HepG2 (cell line): ENCODE measurements around the gene SH2D3A. TPM values are rescaled to one million over a fixed set of nuclear protein-coding genes. Genes with fewer than 3 reads are reported as not detected.

Experiments
- BCL3 ChIP-seq: sonication (generic); formaldehyde crosslinking; IDR thresholded peaks from 2 replicates; pipeline ENCODE4 v1.5.1; 2020; ENCODE audit warnings: mild to moderate bottlenecking, missing genetic modification reagents, moderate library complexity
- CBX5 ChIP-seq: sonication (generic); formaldehyde crosslinking; IDR thresholded peaks from 2 replicates; pipeline ENCODE4 v1.4.0; 2020; ENCODE audit warnings: missing genetic modification reagents, borderline replicate concordance
- FOXO1 ChIP-seq: sonication (generic); formaldehyde crosslinking; IDR thresholded peaks from 2 replicates; pipeline ENCODE4 v1.4.0; 2020; ENCODE audit warnings: missing genetic modification reagents
- GZF1 ChIP-seq: sonication (generic); formaldehyde crosslinking; IDR thresholded peaks from 2 replicates; pipeline ENCODE4 v1.5.1; 2020; ENCODE audit warnings: mild to moderate bottlenecking, missing genetic modification reagents
- HDAC2 ChIP-seq: sonication (generic); formaldehyde crosslinking; IDR thresholded peaks from 2 replicates; pipeline ENCODE4 v1.4.0; 2020; ENCODE audit warnings: missing genetic modification reagents
- KLF16 ChIP-seq, 2 experiments: sonication (generic) in 1 of 2; formaldehyde crosslinking in 1 of 2; IDR thresholded peaks; 2 replicates each; pipeline versions ENCODE4 v1.6.1 to v1.8.0; 2016 to 2023; ENCODE audit warnings: missing genetic modification reagents in 2 of 2, missing compliant biosample characterization in 1 of 2
- REST ChIP-seq, 2 experiments: IDR thresholded peaks; 2 replicates each; pipeline ENCODE4 v1.6.1; 2011 to 2012; ENCODE audit warnings: low read length in 2 of 2, borderline replicate concordance in 1 of 2, low read depth in 1 of 2, mild to moderate bottlenecking in 1 of 2, moderate library complexity in 1 of 2
- SMAD9 ChIP-seq: sonication (generic); formaldehyde crosslinking; IDR thresholded peaks from 2 replicates; pipeline ENCODE4 v1.5.1; 2020; ENCODE audit warnings: mild to moderate bottlenecking, missing genetic modification reagents
- TFDP2 ChIP-seq: sonication (generic); formaldehyde crosslinking; IDR thresholded peaks from 2 replicates; pipeline ENCODE4 v1.4.0; 2020; ENCODE audit warnings: missing genetic modification reagents
- ZBTB20 ChIP-seq: sonication (generic); formaldehyde crosslinking; IDR thresholded peaks from 2 replicates; pipeline ENCODE4 v1.8.1; 2023; ENCODE audit warnings: missing genetic modification reagents, low read depth, mild to moderate bottlenecking, borderline replicate concordance
- ZNF281 ChIP-seq: sonication (generic); formaldehyde crosslinking; IDR thresholded peaks from 2 replicates; pipeline ENCODE4 v1.4.0; 2020; ENCODE audit warnings: missing genetic modification reagents, borderline replicate concordance
- ZNF687 ChIP-seq: sonication (generic); formaldehyde crosslinking; IDR thresholded peaks from 2 replicates; pipeline ENCODE4 v1.5.1; 2020; ENCODE audit warnings: mild to moderate bottlenecking, missing genetic modification reagents, moderate library complexity
- polyA plus RNA-seq, 8 experiments: library from polyadenylated mRNA; depleted of rRNA in 3 of 8; stranded (reverse) in 7 of 8; unstranded in 1 of 8; fragments of >200 nt; fragmentation: Illumina TruSeq in 4 of 8; extraction: Trizol in 4 of 8; gene quantifications; 2 replicates each; pipeline versions ENCODE4 v1.2.1 to v1.2.3, GENCODE V29; 2011 to 2016; ENCODE audit warnings: low read depth in 4 of 8, missing spikeins in 1 of 8, mixed read lengths in 1 of 8; ENCODE audit not compliant: insufficient read depth in 1 of 8
- total RNA-seq, 5 experiments: library from RNA; depleted of rRNA; stranded (reverse); fragments of >200 nt; fragmentation: Illumina TruSeq; extraction: Trizol; gene quantifications; 2 replicates each; pipeline ENCODE4 v1.2.3, GENCODE V29; 2016; ENCODE audit warnings: low read depth in 1 of 5
- TF ChIP-seq, protein P1 (sequence below): sonication (generic); formaldehyde crosslinking; IDR thresholded peaks from 2 replicates; pipeline ENCODE4 v1.4.0; 2020; ENCODE audit warnings: missing genetic modification reagents, low read depth, mild to moderate bottlenecking, borderline replicate concordance

SH2D3A gene
- total and polyA plus RNA-seq, 2 of the 13 experiments (the other 11 are each of a cell fraction or from before 2014, with no cell fraction given), result 1.0 to 2.2 TPM

DNA sequence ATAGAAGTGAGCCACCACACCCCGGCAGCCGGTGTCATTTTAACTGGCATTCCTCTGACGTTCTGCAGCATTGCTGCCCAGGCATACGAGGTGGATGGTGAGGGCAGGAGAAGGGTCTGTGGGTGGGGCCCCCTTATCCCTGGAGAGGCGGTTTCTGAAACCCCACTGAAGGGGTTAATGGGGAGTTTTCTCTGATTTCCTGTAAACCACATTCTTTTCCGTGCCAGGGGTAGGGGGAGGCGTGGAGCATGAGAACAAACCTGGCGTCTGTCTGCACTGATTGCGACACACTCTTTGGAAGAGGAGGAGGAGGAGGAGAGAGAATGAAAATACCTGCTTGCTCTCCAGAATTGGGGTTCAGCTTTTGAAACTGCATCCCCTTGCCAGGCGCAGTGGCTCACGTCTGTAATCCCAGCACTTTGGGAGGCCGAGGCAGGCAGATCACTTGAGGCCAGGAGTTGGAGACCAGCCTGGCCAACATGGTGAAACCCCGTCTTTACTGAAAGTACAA is 44.1 kb downstream of the SH2D3A start (continued):
- peak; percentile 69 for TF ChIP-seq ZNF687 (CRISPR knock-in tag)
- peak; percentile 95 for TF ChIP-seq ZNF281 (CRISPR knock-in tag)
- peak; percentile 37; the same call in 1 of the 2 replicates for TF ChIP-seq TFDP2 (CRISPR knock-in tag)
- TF ChIP-seq, protein P1, sequence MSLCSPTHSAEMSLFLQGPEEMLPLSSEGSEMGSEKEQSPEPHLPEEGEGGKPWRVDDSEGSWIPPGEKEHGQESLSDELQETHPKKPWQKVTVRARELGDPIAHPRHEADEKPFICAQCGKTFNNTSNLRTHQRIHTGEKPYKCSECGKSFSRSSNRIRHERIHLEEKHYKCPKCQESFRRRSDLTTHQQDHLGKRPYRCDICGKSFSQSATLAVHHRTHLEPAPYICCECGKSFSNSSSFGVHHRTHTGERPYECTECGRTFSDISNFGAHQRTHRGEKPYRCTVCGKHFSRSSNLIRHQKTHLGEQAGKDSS, result peak; percentile 43; the same call in 1 of the 2 replicates
- peak; percentile 31; the same call in 1 of the 2 replicates for TF ChIP-seq ZBTB20 (CRISPR knock-in tag)
- no peak for TF ChIP-seq GZF1
- TF ChIP-seq HDAC2 (CRISPR knock-in tag), result peak; percentile 89
- peak in 1 of 2 experiments; percentile 97; a peak in 2 of 4 replicates for TF ChIP-seq KLF16 (CRISPR knock-in tag; IDR thresholded peaks at IDR 0.05)
- no peak for TF ChIP-seq SMAD9 (CRISPR knock-in tag)
- 0 out of 4 replicates have a peak, but pooled peaks of 1 of the 2 experiments have one; percentile 12 for TF ChIP-seq REST (IDR thresholded peaks at IDR 0.05; ENCODE audit: borderline replicate concordance in 1 of 2, low read depth in 1 of 2, low read length in 2 of 2)
- TF ChIP-seq CBX5 (CRISPR knock-in tag), result peak; percentile 67; the same call in 1 of the 2 replicates
- peak; percentile 77; the same call in 1 of the 2 replicates for TF ChIP-seq BCL3 (CRISPR knock-in tag)
- TF ChIP-seq FOXO1, result peak; percentile 83
